Cardiac muscle cell (in vitro differentiated cells and primary cell): ENCODE results near the gene SLC25A43. TPM values are rescaled to one million over a fixed set of nuclear protein-coding genes. Genes with fewer than 3 reads are reported as not detected.
"Not testable (repeated sequence)": the region's sequence is repeated elsewhere in the genome, so short reads cannot be mapped to it uniquely, and the experiment has no call there.

Experiments used
- DNase-seq, 2 donors: peaks; one replicate each; pipeline versions ENCODE4 v3.0.0 to v3.0.0-alpha.2; 2010 to 2017; ENCODE audit warnings: low read depth in 1 of 2, low spot score in 1 of 2
- H3K27ac ChIP-seq: fragments of 200-600 bp; sonication (generic); 2 replicates; pipeline ENCODE4 v1.5.1; 2016
- H3K27me3 ChIP-seq: fragments of 200-600 bp; sonication (generic); 2 replicates; pipeline ENCODE4 v1.6.0; 2016; ENCODE audit warnings: control low read depth
- H3K36me3 ChIP-seq: fragments of 200-600 bp; sonication (generic); 2 replicates; pipeline ENCODE4 v1.5.1; 2016; ENCODE audit warnings: control low read depth
- H3K4me1 ChIP-seq: fragments of 200-600 bp; sonication (generic); 2 replicates; pipeline ENCODE4 v1.8.1; 2017; ENCODE audit warnings: low read depth, mild to moderate bottlenecking, mixed run types
- H3K4me3 ChIP-seq: fragments of 200-600 bp; sonication (generic); 2 replicates; pipeline ENCODE4 v1.5.1; 2016; ENCODE audit warnings: mild to moderate bottlenecking
- H3K9me3 ChIP-seq: fragments of 200-600 bp; sonication (generic); 2 replicates; pipeline ENCODE4 v1.5.1; 2017; ENCODE audit warnings: low read depth, mild to moderate bottlenecking, control low read depth
- polyA plus RNA-seq: library from polyadenylated mRNA; unstranded; fragments of >200 nt; fragmentation: Nextera tagmentation; extraction: Ambion mirVana; gene quantifications from 2 replicates; pipeline ENCODE4 v1.2.1, GENCODE V29; 2016
- total RNA-seq: library from RNA; depleted of rRNA; stranded (reverse); fragments of >200 nt; gene quantifications from 2 replicates; pipeline ENCODE4 v1.2.3, GENCODE V29; 2016
- TF ChIP-seq, protein P1 (sequence below): IDR thresholded peaks from 2 replicates; pipeline ENCODE4 v1.5.1; 2012; ENCODE audit warnings: low read depth, mild to moderate bottlenecking, low read length

SLC25A43 gene
- 2.0 and 3.5 TPM in 2 replicates for total RNA-seq
- 2.6 and 3.0 TPM in 2 replicates for polyA plus RNA-seq

DNA sequence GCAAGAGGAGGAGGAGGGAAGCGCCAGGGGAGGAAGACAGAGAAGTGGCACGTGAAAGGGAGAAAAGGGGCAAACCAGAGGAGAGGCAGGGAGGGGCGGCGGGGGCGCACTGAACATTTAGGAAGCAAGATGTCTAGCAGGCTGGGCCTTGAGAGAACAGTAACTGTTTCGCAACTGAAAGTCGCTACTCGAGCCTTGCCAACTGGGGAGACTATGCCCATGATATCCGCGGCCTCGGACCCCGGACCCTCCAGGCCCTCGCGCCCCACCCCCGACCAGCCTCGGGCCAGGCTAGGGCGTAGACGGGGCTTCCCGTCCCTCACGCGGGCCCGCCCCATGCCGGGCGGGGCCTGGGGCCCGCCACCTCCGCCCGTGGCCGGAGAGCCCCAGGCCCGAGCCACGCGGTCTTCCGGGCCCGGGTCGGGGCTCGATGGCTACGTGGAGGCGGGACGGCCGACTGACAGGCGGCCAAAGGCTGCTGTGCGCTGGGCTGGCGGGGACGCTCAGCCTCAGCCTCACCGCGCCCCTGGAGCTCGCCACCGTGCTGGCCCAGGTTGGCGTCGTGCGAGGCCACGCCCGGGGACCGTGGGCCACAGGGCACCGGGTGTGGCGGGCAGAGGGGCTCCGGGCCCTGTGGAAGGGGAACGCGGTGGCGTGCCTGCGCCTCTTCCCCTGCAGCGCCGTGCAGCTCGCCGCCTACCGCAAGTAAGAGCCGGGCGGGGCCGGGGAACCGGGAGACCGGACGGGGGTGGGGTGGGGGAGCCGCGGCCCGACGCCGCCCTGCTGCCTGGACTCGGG, at the start of gene SLC25A43:
Gene SLC25A43, plus strand, starts transcription at position 363 of the 798 bp plus-strand sequence. Its CDS starts 68 bp downstream, at position 431.
- no peaks in the 10 kb centered on the region for H3K36me3 ChIP-seq
- H3K4me3 ChIP-seq = peak within 1 kb of the TSS; percentile 25
- no peaks in the 10 kb centered on the region for H3K27me3 ChIP-seq
- TF ChIP-seq, protein P1, sequence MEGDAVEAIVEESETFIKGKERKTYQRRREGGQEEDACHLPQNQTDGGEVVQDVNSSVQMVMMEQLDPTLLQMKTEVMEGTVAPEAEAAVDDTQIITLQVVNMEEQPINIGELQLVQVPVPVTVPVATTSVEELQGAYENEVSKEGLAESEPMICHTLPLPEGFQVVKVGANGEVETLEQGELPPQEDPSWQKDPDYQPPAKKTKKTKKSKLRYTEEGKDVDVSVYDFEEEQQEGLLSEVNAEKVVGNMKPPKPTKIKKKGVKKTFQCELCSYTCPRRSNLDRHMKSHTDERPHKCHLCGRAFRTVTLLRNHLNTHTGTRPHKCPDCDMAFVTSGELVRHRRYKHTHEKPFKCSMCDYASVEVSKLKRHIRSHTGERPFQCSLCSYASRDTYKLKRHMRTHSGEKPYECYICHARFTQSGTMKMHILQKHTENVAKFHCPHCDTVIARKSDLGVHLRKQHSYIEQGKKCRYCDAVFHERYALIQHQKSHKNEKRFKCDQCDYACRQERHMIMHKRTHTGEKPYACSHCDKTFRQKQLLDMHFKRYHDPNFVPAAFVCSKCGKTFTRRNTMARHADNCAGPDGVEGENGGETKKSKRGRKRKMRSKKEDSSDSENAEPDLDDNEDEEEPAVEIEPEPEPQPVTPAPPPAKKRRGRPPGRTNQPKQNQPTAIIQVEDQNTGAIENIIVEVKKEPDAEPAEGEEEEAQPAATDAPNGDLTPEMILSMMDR = no peak
- no peaks in the 10 kb centered on the region for H3K4me1 ChIP-seq
- no peak within 1 kb of the TSS for H3K27ac ChIP-seq
- peak; percentile 40 to 51 for DNase-seq
- H3K9me3 ChIP-seq = no peaks in the 10 kb centered on the region

DNA sequence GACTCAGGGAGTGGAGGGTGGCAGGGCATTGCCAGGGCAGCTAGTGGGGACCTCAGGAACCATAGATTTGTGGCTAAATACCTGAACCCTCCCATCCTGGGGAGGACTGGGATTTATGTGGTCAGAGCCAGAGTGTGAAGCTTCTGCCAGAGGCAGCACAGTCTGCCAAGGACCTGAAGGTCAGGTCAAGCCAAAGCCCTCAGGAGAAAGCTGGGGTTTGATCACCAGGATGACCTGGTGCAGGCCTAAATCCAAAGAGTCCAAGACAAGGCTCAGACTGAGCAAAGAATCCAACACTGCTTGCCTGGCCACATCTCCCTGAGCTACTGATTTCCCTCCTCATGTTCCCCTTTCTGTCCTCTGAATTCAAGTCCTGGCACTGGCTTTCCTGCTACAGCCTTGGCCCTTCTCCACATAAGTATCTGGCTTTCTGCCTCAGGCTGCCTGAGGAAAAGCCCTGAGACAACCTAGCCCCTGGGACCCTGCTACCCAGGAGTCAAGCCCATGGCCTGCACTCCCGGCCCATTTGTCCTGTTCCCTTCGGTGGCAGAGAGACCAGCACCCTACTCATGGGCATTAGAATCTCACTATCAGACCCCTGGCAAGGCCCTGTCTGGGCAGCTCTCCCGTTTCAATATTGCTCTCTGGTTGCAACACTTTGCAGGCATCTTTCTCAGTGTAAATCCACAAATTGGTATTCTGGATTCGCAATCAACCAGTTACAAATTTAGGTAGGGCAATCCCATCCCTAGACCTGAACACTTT, 39.3 kb upstream of the SLC25A43 start:
- TF ChIP-seq, protein P1 = no peak
- Histone ChIP-seq H3K36me3 (no peaks in the 10 kb centered on the region), H3K9me3 (no peaks in the 10 kb centered on the region), H3K4me3 (no peak overlapping the region), H3K4me1 (no peaks in the 10 kb centered on the region), H3K27me3 (no peaks in the 10 kb centered on the region), H3K27ac (no peak overlapping the region)
- no peak for DNase-seq

DNA sequence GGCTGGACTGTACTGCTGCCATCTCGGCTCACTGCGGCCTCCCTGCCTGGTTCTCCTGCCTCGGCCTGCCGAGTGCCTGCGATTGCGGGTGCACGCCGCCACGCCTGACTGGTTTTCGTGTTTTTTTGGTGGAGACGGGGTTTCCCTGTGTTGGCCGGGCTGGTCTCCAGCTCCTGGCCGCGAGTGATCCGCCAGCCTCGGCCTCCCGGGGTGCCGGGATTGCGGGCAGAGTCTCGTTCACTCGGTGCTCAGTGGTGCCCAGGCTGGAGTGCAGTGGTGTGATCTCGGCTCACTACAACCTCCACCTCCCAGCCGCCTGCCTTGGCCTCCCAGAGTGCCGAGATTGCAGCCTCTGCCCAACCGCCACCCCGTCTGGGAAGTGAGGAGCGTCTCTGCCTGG, 37.7 kb upstream of the SLC25A43 start:
- not testable (repeated sequence) for DNase-seq, H3K36me3 ChIP-seq, H3K4me3 ChIP-seq, H3K9me3 ChIP-seq, H3K4me1 ChIP-seq, H3K27ac ChIP-seq, H3K27me3 ChIP-seq

DNA sequence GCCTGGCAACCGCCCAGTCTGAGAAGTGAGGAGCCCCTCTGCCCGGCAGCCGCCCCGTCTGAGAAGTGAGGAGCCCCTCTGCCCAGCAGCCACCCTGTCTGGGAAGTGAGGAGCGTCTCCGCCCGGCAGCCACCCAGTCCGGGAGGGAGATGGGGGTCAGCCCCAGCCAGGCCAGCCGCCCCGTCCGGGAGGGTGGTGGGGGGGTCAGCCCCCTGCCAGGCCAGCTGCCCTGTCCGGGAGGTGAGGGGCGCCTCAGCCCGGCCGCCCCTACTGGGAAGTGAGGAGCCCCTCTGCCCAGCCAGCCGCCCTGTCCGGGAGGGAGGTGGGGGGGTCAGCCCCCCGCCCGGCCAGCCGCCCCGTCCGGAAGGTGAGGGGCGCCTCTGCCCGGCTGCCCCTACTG, 37.1 kb upstream of the SLC25A43 start:
- H3K27me3 ChIP-seq, H3K9me3 ChIP-seq, H3K27ac ChIP-seq, H3K4me1 ChIP-seq, DNase-seq, H3K36me3 ChIP-seq, H3K4me3 ChIP-seq: not testable (repeated sequence)

DNA sequence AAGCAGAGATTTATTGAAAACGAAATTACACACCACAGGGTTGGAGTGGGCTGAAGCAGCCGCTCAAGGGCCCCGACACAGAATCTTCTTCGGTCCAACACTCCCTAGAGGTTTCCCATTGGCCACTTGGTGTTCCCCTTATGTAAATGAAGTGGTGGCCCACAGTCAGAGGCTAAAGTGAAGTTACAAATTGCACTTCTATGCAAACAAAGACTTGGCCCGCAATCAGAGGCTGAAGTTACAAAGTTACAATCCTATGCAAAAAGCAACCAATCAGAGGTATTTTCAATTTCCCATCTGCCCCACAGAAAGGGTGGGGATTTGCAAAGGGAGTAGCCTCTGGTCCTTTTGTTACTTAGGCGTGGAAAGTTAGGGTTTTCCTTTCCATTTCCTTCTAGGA, 35.7 kb upstream of the SLC25A43 start:
- no peak for DNase-seq
- no peaks in the 10 kb centered on the region for H3K4me1 ChIP-seq
- H3K9me3 ChIP-seq = no peaks in the 10 kb centered on the region
- no peak overlapping the region for H3K4me3 ChIP-seq
- TF ChIP-seq, protein P1 = no peak
- no peaks in the 10 kb centered on the region for H3K36me3 ChIP-seq
- H3K27ac ChIP-seq = no peak overlapping the region
- H3K27me3 ChIP-seq = no peaks in the 10 kb centered on the region

DNA sequence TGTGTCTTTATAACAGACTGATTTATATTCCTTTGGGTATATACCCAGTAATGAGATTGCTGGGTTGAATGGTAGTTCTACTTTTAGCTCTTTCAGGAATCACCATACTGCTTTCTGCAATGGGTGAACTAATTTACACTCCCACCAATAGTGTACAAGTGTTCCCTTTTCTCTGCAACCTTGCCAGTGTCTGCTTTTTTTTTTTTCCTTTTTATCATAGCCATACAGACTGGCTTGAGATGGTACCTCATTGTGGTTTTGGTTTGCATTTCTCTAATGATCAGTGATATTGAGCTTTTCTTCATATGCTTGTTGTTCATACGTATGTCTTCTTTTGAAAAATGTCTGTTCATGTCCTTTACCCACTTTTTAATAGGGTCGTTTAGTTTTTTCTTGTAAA, 27.3 kb upstream of the SLC25A43 start:
- H3K4me1 ChIP-seq, DNase-seq, H3K27ac ChIP-seq, H3K9me3 ChIP-seq, H3K27me3 ChIP-seq, H3K4me3 ChIP-seq, H3K36me3 ChIP-seq: not testable (repeated sequence)

DNA sequence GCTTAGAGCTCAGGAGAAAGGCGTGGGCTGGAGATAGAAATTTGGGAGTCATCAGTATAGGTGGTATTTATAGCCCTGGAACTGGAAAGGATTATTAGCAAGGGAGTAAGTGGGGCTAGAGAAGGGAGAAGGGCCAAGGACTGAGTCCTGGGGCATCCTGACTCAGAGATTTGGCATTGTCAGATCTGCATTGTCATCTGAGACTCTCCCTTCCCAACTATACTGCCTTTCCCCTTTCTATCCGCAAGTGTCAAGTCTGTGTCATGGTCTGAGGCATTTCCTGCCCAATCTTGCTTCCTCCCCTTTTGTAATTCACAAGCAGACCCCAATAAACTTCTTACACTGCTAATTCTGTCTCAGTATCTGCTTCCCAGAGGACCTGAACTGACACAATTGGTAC, 24.4 kb upstream of the SLC25A43 start:
- Histone ChIP-seq H3K4me1 (no peaks in the 10 kb centered on the region), H3K9me3 (no peaks in the 10 kb centered on the region), H3K27ac (no peak overlapping the region), H3K4me3 (no peak overlapping the region), H3K36me3 (no peaks in the 10 kb centered on the region), H3K27me3 (no peaks in the 10 kb centered on the region)
- TF ChIP-seq, protein P1 = no peak
- DNase-seq = no peak
